CD4-positive, alpha-beta memory T cell (primary cell): ENCODE results near the gene TTLL11. TPM values are rescaled to one million over a fixed set of nuclear protein-coding genes. Genes with fewer than 3 reads are reported as not detected.

Experiments used
- CTCF ChIA-PET: fragments of 350-600 bp; sonication (Branson Sonifier 250); formaldehyde crosslinking; loops from one replicate; lab custom pipeline; 2021; ENCODE audit warnings: inconsistent platforms; ENCODE audit not compliant: partially characterized antibody; lab: Charles Lee
- POLR2A ChIA-PET: fragments of 350-600 bp; sonication (Branson Sonifier 250); formaldehyde crosslinking; loops from one replicate; lab custom pipeline; 2021; ENCODE audit not compliant: partially characterized antibody; lab: Charles Lee
- DNase-seq, 5 donors: peaks; one replicate each; pipeline versions ENCODE4 v3.0.0 to v3.0.0-alpha.2; 2020 to 2022; ENCODE audit warnings: mixed read lengths in 1 of 5
- H3K27ac ChIP-seq: one replicate; pipeline ENCODE4 v1.7.0; 2013; ENCODE audit warnings: low read depth, low read length
- H3K27me3 ChIP-seq: 2 replicates; pipeline ENCODE4 v1.7.0; 2013; ENCODE audit warnings: mild to moderate bottlenecking, low read length, moderate library complexity; ENCODE audit not compliant: insufficient read depth
- H3K36me3 ChIP-seq: 2 replicates; pipeline ENCODE4 v1.7.0; 2013; ENCODE audit warnings: mild to moderate bottlenecking, low read length, moderate library complexity; ENCODE audit not compliant: insufficient read depth
- H3K4me1 ChIP-seq: 2 replicates; pipeline ENCODE4 v1.7.0; 2013; ENCODE audit warnings: mild to moderate bottlenecking, low read length, moderate library complexity; ENCODE audit not compliant: insufficient read depth
- H3K4me3 ChIP-seq, 2 donors: one replicate each; pipeline ENCODE4 v1.7.0; 2013; ENCODE audit warnings: low read length in 2 of 2, mild to moderate bottlenecking in 1 of 2
- H3K9me3 ChIP-seq, 2 donors: one replicate each; pipeline ENCODE4 v1.7.0; 2013; ENCODE audit warnings: low read length in 2 of 2, control low read depth in 1 of 2; ENCODE audit not compliant: control insufficient read depth in 1 of 2
- H3K27ac Mint-ChIP-seq, 7 donors: one replicate each; pipeline ENCODE4 v1.8.0; 2020 to 2021; ENCODE audit warnings: mixed read lengths in 7 of 7, mild to moderate bottlenecking in 6 of 7, inconsistent platforms in 3 of 7, moderate library complexity in 3 of 7
- H3K27me3 Mint-ChIP-seq, 2 donors: one replicate each; pipeline ENCODE4 v1.8.0; 2020 to 2021; ENCODE audit warnings: mixed read lengths in 2 of 2
- H3K36me3 Mint-ChIP-seq, 2 donors: one replicate each; pipeline ENCODE4 v1.8.0; 2020 to 2021; ENCODE audit warnings: mixed read lengths in 2 of 2, inconsistent platforms in 1 of 2, mild to moderate bottlenecking in 1 of 2
- H3K4me1 Mint-ChIP-seq, 4 donors: one replicate each; pipeline ENCODE4 v1.8.0; 2020 to 2021; ENCODE audit warnings: mixed read lengths in 4 of 4, mild to moderate bottlenecking in 1 of 4
- H3K4me3 Mint-ChIP-seq, 8 donors: one replicate each; pipeline ENCODE4 v1.8.0; 2020 to 2021; ENCODE audit warnings: mixed read lengths in 8 of 8, mild to moderate bottlenecking in 7 of 8, moderate library complexity in 6 of 8, inconsistent platforms in 3 of 8
- H3K9me3 Mint-ChIP-seq, 8 donors: one replicate each; pipeline ENCODE4 v1.8.0; 2020 to 2021; ENCODE audit warnings: mixed read lengths in 8 of 8, mild to moderate bottlenecking in 5 of 8, inconsistent platforms in 3 of 8, moderate library complexity in 1 of 8
- intact Hi-C: fragments of 100-400 bp; cut with micrococcal nuclease; formaldehyde crosslinking; loops from one replicate; pipeline ENCODE4 v1.15.1; 2023
- polyA plus RNA-seq, 2 donors: library from polyadenylated mRNA; unstranded; fragments of 300-500 nt; fragmentation: Illumina TruSeq; gene quantifications; one replicate each; pipeline ENCODE4 v1.2.3, GENCODE V29; 2021
- total RNA-seq, 2 experiments: library from RNA; stranded (reverse); gene quantifications; one replicate each; pipeline ENCODE4 v1.2.3, GENCODE V29; 2021

TTLL11 gene
- total and polyA plus RNA-seq, 4 experiments from 2014 or later = 2.7 to 7.8 (median 3.1) TPM

- intact Hi-C loops = no loop called here
- no peaks in the 10 kb centered on the region for H3K4me1 Mint-ChIP-seq
- no peaks in the 10 kb centered on the region for H3K36me3 ChIP-seq
- no peak overlapping the region for H3K27ac ChIP-seq
- no peaks in the 10 kb centered on the region for H3K27me3 ChIP-seq
- no peaks in the 10 kb centered on the region for H3K27me3 Mint-ChIP-seq
- H3K9me3 Mint-ChIP-seq = peaks cover 0 to 6% (median 3%) of the 10 kb centered on the region in 8 donors
- ChIA-PET CTCF (no interaction called here), POLR2A (no interaction called here)
- H3K4me1 ChIP-seq = no peaks in the 10 kb centered on the region
- DNase-seq = no peak
- peaks cover 50 to 59% of the 10 kb centered on the region in 2 donors for H3K36me3 Mint-ChIP-seq
- no peak overlapping the region for H3K27ac Mint-ChIP-seq
- no peak overlapping the region for H3K4me3 Mint-ChIP-seq
- H3K9me3 ChIP-seq = no peaks in the 10 kb centered on the region
- no peak overlapping the region for H3K4me3 ChIP-seq
Measured at GRCh38 chr9:122031157-122031556, 62.0 kb downstream of the TTLL11 start.

DNA sequence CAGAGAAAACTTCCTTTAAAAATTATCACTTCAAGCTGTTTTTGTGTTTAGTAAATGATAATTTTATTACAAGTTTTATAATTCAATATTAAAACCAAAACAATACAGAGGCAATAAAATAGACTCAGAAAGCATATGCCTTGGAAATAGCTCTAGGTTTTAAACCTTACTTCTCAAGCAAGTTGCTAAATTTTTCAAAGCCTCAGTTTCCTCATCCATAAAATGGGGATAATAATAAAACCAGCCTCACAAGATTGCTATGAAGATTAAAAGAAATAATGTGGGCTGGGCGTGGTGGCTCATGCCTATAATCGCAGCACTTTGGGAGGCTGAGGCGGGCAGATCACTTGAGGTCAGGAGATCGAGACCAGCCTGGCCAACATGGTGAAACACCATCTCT is 62.8 kb downstream of the TTLL11 start:
- intact Hi-C loops = no loop called here
- H3K9me3 ChIP-seq = no peaks in the 10 kb centered on the region
- no peaks in the 10 kb centered on the region for H3K27me3 ChIP-seq
- no peak for DNase-seq
- CTCF ChIA-PET = no interaction called here
- H3K4me3 Mint-ChIP-seq = no peak overlapping the region
- POLR2A ChIA-PET = no interaction called here
- H3K4me1 Mint-ChIP-seq = no peaks in the 10 kb centered on the region
- H3K4me3 ChIP-seq = no peak overlapping the region
- H3K27ac Mint-ChIP-seq = no peak overlapping the region
- H3K36me3 ChIP-seq = no peaks in the 10 kb centered on the region
- H3K9me3 Mint-ChIP-seq = peaks cover 0 to 6% (median 4%) of the 10 kb centered on the region in 8 donors
- no peaks in the 10 kb centered on the region for H3K27me3 Mint-ChIP-seq
- no peaks in the 10 kb centered on the region for H3K4me1 ChIP-seq
- no peak overlapping the region for H3K27ac ChIP-seq
- H3K36me3 Mint-ChIP-seq = peaks cover 51 to 64% of the 10 kb centered on the region in 2 donors

- Histone ChIP-seq H3K27ac (no peak overlapping the region), H3K27me3 (no peaks in the 10 kb centered on the region), H3K9me3 (no peaks in the 10 kb centered on the region), H3K4me1 (no peaks in the 10 kb centered on the region), H3K4me3 (no peak overlapping the region), H3K36me3 (no peaks in the 10 kb centered on the region)
- peaks cover 0 to 6% (median 4%) of the 10 kb centered on the region in 8 donors for H3K9me3 Mint-ChIP-seq
- no peak for DNase-seq
- no peak overlapping the region for H3K27ac Mint-ChIP-seq
- H3K36me3 Mint-ChIP-seq = peaks cover 50 to 64% of the 10 kb centered on the region in 2 donors
- intact Hi-C loops = no loop called here
- H3K4me1 Mint-ChIP-seq = no peaks in the 10 kb centered on the region
- ChIA-PET CTCF (no interaction called here), POLR2A (no interaction called here)
- H3K4me3 Mint-ChIP-seq = no peak overlapping the region
- no peaks in the 10 kb centered on the region for H3K27me3 Mint-ChIP-seq
Measured at GRCh38 chr9:122029898-122030297, 63.2 kb downstream of the TTLL11 start.

DNA sequence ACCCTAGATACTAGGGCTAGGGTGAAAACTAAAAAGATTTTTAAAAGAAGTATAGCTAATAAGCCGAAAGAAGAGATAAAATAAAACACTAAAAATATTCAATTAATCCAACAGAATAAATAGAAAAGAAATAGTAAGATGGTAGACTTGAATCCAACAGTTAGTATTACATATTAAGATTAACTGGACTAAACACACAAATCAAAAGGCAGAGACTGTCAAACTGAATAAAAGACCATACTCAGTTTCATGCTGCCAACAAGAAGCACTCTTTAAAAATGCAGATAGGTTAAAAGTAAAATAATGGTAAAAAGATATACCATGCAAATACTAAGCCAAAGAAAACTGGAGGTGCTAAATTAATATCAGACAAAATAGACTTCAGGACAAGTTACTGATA is 65.0 kb downstream of the TTLL11 start:
- Histone ChIP-seq H3K9me3 (no peaks in the 10 kb centered on the region), H3K4me1 (no peaks in the 10 kb centered on the region), H3K4me3 (no peak overlapping the region), H3K36me3 (no peaks in the 10 kb centered on the region), H3K27ac (no peak overlapping the region), H3K27me3 (no peaks in the 10 kb centered on the region)
- CTCF ChIA-PET = no interaction called here
- POLR2A ChIA-PET = no interaction called here
- no peaks in the 10 kb centered on the region for H3K4me1 Mint-ChIP-seq
- no peak overlapping the region for H3K4me3 Mint-ChIP-seq
- DNase-seq = no peak
- H3K9me3 Mint-ChIP-seq = peaks cover 0 to 16% (median 7%) of the 10 kb centered on the region in 8 donors
- H3K27ac Mint-ChIP-seq = no peak overlapping the region
- intact Hi-C loops = no loop called here
- H3K36me3 Mint-ChIP-seq = peaks cover 44 to 61% of the 10 kb centered on the region in 2 donors
- H3K27me3 Mint-ChIP-seq = no peaks in the 10 kb centered on the region

GRCh38 chr9:122020398-122020797 is 72.7 kb downstream of the TTLL11 start:
- Mint-ChIP-seq H3K27ac (no peak overlapping the region), H3K9me3 (peaks cover 0 to 10% (median 4%) of the 10 kb centered on the region in 8 donors), H3K36me3 (peaks cover 10 to 31% of the 10 kb centered on the region in 2 donors), H3K4me1 (no peaks in the 10 kb centered on the region), H3K4me3 (no peak overlapping the region), H3K27me3 (no peaks in the 10 kb centered on the region)
- Histone ChIP-seq H3K4me3 (no peak overlapping the region), H3K27ac (no peak overlapping the region), H3K27me3 (no peaks in the 10 kb centered on the region), H3K36me3 (no peaks in the 10 kb centered on the region), H3K4me1 (no peaks in the 10 kb centered on the region), H3K9me3 (no peaks in the 10 kb centered on the region)
- intact Hi-C loops = no loop called here
- ChIA-PET POLR2A (no interaction called here), CTCF (no interaction called here)
- DNase-seq = no peak

DNA sequence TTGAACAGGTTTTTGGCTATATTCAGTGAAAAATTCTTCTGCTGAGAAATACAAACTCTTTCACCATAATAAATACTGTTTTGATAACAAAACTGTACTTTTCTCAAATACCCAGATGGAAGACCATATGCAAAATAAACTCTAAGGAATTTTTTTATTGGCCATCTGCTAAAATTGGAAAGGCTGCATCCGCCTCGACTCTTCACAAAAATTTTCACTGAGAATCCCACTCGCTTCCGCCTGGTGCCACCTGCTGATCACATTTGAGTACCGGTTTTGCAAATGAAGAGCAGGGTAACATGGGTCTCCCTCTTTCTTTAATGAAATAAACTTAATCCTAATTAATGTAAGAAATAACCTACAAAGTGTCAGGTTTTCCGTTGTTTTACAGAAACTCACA is 76.4 kb downstream of the TTLL11 start:
- H3K27ac ChIP-seq = no peak overlapping the region
- H3K4me3 ChIP-seq = no peak overlapping the region
- H3K4me1 ChIP-seq = no peaks in the 10 kb centered on the region
- no peak overlapping the region for H3K4me3 Mint-ChIP-seq
- DNase-seq = no peak
- H3K27ac Mint-ChIP-seq = no peak overlapping the region
- no peaks in the 10 kb centered on the region for H3K36me3 ChIP-seq
- no peaks in the 10 kb centered on the region for H3K4me1 Mint-ChIP-seq
- H3K9me3 ChIP-seq = no peaks in the 10 kb centered on the region
- no peaks in the 10 kb centered on the region for H3K9me3 Mint-ChIP-seq
- ChIA-PET CTCF (no interaction called here), POLR2A (no interaction called here)
- H3K27me3 ChIP-seq = no peaks in the 10 kb centered on the region
- intact Hi-C loops = no loop called here
- peaks cover 2 to 9% of the 10 kb centered on the region in 2 donors for H3K36me3 Mint-ChIP-seq
- no peaks in the 10 kb centered on the region for H3K27me3 Mint-ChIP-seq

GRCh38 chr9:122016309-122016708 is 76.8 kb downstream of the TTLL11 start:
- H3K27ac Mint-ChIP-seq = no peak overlapping the region
- no peaks in the 10 kb centered on the region for H3K9me3 ChIP-seq
- POLR2A ChIA-PET = no interaction called here
- CTCF ChIA-PET = no interaction called here
- H3K27me3 Mint-ChIP-seq = no peaks in the 10 kb centered on the region
- H3K4me1 Mint-ChIP-seq = no peaks in the 10 kb centered on the region
- H3K27ac ChIP-seq = no peak overlapping the region
- H3K4me3 ChIP-seq = no peak overlapping the region
- peaks cover 2 to 4% of the 10 kb centered on the region in 2 donors for H3K36me3 Mint-ChIP-seq
- no peaks in the 10 kb centered on the region for H3K27me3 ChIP-seq
- intact Hi-C loops = no loop called here
- H3K9me3 Mint-ChIP-seq = no peaks in the 10 kb centered on the region
- no peak overlapping the region for H3K4me3 Mint-ChIP-seq
- no peaks in the 10 kb centered on the region for H3K4me1 ChIP-seq
- no peak for DNase-seq
- no peaks in the 10 kb centered on the region for H3K36me3 ChIP-seq
